Left ventricle myocardium inferior (tissue), 1 donor: ENCODE measurements around the gene ORMDL3. TPM values are rescaled to one million over a fixed set of nuclear protein-coding genes. Genes with fewer than 3 reads are reported as not detected.

Experiments
- DNase-seq: peaks from one replicate; pipeline ENCODE4 v3.0.0-alpha.2; 2020
- H3K27ac ChIP-seq: fragments of 200-600 bp; replicated peaks from 2 replicates; pipeline ENCODE4 v1.8.0; 2021
- H3K27me3 ChIP-seq: fragments of 200-600 bp; 2 replicates; pipeline ENCODE4 v1.8.0; 2021; ENCODE audit warnings: low read depth
- H3K36me3 ChIP-seq: fragments of 200-600 bp; 2 replicates; pipeline ENCODE4 v1.8.0; 2021
- H3K4me1 ChIP-seq: fragments of 200-600 bp; 2 replicates; pipeline ENCODE4 v1.8.0; 2021
- H3K4me3 ChIP-seq: fragments of 200-600 bp; 2 replicates; pipeline ENCODE4 v1.8.0; 2021; ENCODE audit warnings: mild to moderate bottlenecking, moderate library complexity
- H3K9me3 ChIP-seq: fragments of 200-600 bp; replicated peaks from 2 replicates; pipeline ENCODE4 v1.8.0; 2021
- intact Hi-C: fragments of 100-400 bp; cut with micrococcal nuclease; formaldehyde crosslinking; loops from one replicate; pipeline ENCODE4 v1.11.0; 2022
- total RNA-seq: library from RNA; stranded (reverse); fragmentation: NEBNext Ultra II Directional; extraction: Animal tissue kit (Norgen Biotek cat#: 25700); gene quantifications from one replicate; pipeline ENCODE4 v1.2.1, GENCODE V29; 2021
- TF ChIP-seq, protein P1 (sequence below): fragments of 200-600 bp; IDR thresholded peaks from 2 replicates; pipeline ENCODE4 v1.8.0; 2021; ENCODE audit warnings: antibody characterized with exemption, mild to moderate bottlenecking, borderline replicate concordance
- donor health status: DM: no; HTN: yes; CAD: no; lungs with severe emphysema.

ORMDL3 gene
- total RNA-seq, 1 donor from 2014 or later: 44.7 TPM

- no peak for DNase-seq
- H3K27me3 ChIP-seq: no peaks in the 10 kb centered on the region
- TF ChIP-seq, protein P1, sequence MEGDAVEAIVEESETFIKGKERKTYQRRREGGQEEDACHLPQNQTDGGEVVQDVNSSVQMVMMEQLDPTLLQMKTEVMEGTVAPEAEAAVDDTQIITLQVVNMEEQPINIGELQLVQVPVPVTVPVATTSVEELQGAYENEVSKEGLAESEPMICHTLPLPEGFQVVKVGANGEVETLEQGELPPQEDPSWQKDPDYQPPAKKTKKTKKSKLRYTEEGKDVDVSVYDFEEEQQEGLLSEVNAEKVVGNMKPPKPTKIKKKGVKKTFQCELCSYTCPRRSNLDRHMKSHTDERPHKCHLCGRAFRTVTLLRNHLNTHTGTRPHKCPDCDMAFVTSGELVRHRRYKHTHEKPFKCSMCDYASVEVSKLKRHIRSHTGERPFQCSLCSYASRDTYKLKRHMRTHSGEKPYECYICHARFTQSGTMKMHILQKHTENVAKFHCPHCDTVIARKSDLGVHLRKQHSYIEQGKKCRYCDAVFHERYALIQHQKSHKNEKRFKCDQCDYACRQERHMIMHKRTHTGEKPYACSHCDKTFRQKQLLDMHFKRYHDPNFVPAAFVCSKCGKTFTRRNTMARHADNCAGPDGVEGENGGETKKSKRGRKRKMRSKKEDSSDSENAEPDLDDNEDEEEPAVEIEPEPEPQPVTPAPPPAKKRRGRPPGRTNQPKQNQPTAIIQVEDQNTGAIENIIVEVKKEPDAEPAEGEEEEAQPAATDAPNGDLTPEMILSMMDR: peak; percentile 24
- H3K4me1 ChIP-seq: no peaks in the 10 kb centered on the region
- H3K9me3 ChIP-seq: no peaks in the 10 kb centered on the region
- H3K27ac ChIP-seq: no peak overlapping the region
- intact Hi-C loops: no loop called here
- H3K36me3 ChIP-seq: peaks cover 24% of the 10 kb centered on the region
- no peak overlapping the region for H3K4me3 ChIP-seq
Observed at GRCh38 chr17:39916918-39917317, 10.5 kb downstream of the ORMDL3 start.

DNA sequence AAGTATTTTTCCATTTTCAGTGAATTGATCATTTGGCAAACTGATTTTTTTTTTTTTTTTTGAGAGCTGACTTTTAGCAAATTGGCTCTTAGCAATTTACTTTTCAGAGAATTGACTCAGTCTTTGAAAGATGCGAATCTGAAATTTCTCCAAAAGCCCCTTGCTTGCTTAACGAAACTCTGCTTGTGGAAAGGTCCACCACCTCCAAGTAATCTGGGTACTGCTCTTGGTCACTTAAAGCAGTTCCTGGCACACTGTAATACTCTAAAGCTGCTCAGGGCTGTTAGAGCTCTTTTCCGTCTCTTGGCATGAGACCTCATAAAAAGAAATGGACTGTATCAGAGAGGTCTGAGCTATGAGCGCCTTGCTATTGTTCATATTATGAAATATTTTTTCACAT is 11.8 kb downstream of the ORMDL3 start:
- Histone ChIP-seq H3K36me3 (peaks cover 11% of the 10 kb centered on the region), H3K4me1 (no peaks in the 10 kb centered on the region), H3K9me3 (no peaks in the 10 kb centered on the region), H3K4me3 (no peak overlapping the region), H3K27ac (no peak overlapping the region), H3K27me3 (no peaks in the 10 kb centered on the region)
- DNase-seq: no peak
- TF ChIP-seq, protein P1: no peak
- intact Hi-C loops: no loop called here

DNA sequence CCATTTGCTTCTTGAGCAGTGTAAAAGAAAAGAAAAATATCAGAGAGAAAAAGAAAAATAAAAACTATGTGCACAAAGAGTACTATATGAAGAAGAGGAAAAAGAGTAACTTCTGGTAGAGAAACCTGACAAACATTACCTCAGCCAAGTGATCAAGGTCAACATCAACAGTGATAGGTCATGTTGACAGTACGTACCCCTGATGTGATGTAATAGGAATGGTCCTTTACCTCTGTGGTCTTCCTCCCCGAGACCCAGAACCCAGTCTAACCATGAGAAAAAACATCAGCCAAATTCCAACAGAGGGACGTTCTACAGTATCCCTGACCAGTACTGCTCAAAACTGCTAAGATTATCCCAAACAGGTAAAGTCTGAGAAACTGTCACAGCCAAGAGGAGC is 13.4 kb downstream of the ORMDL3 start:
- H3K36me3 ChIP-seq: peaks cover 8% of the 10 kb centered on the region

GRCh38 chr17:39908789-39909352 is 18.5 kb downstream of the ORMDL3 start:
- peaks cover 4% of the 10 kb centered on the region for H3K36me3 ChIP-seq
- no peak overlapping the region for H3K4me3 ChIP-seq
- H3K4me1 ChIP-seq: no peaks in the 10 kb centered on the region
- no peak for DNase-seq
- H3K9me3 ChIP-seq: no peaks in the 10 kb centered on the region
- no peaks in the 10 kb centered on the region for H3K27me3 ChIP-seq
- TF ChIP-seq, protein P1: no peak
- intact Hi-C loops: no loop called here
- H3K27ac ChIP-seq: no peak overlapping the region

More for the DNA sequence above, 13.4 kb downstream of the ORMDL3 start:
- no peaks in the 10 kb centered on the region for H3K4me1 ChIP-seq
- H3K27me3 ChIP-seq: no peaks in the 10 kb centered on the region
- no peak for DNase-seq
- TF ChIP-seq, protein P1: no peak
- no peaks in the 10 kb centered on the region for H3K9me3 ChIP-seq
- no peak overlapping the region for H3K4me3 ChIP-seq
- no peak overlapping the region for H3K27ac ChIP-seq
- intact Hi-C loops: no loop called here

GRCh38 chr17:39904990-39905288 is 22.5 kb downstream of the ORMDL3 start:
- intact Hi-C loops: no loop called here
- Histone ChIP-seq H3K27me3 (no peaks in the 10 kb centered on the region), H3K4me3 (no peak overlapping the region), H3K9me3 (no peaks in the 10 kb centered on the region), H3K36me3 (peaks cover 9% of the 10 kb centered on the region), H3K27ac (no peak overlapping the region), H3K4me1 (no peaks in the 10 kb centered on the region)
- DNase-seq: no peak
- TF ChIP-seq, protein P1: no peak
